Fibroblast of skin of abdomen (primary cell): ENCODE measurements around the gene MAD1L1. TPM values are rescaled to one million over a fixed set of nuclear protein-coding genes. Genes with fewer than 3 reads are reported as not detected.
"Not testable (repeated sequence)": the region's sequence is repeated elsewhere in the genome, so short reads cannot be mapped to it uniquely, and the experiment has no call there.

Experiments used
- DNase-seq: peaks from one replicate; pipeline ENCODE4 v3.0.0-alpha.2; 2013
- polyA plus RNA-seq, 2 experiments: library from polyadenylated mRNA; unstranded; fragments of 120-200 nt; gene quantifications; one replicate each; pipeline ENCODE4 v1.2.1, GENCODE V29; 2013; ENCODE audit not compliant: insufficient read length in 2 of 2

MAD1L1 gene
- 25.3 TPM for polyA plus RNA-seq (2013, experiment 1 of 2; ENCODE audit: insufficient read length)
- 29.8 TPM for polyA plus RNA-seq (2013, experiment 2 of 2; ENCODE audit: insufficient read length)

DNA sequence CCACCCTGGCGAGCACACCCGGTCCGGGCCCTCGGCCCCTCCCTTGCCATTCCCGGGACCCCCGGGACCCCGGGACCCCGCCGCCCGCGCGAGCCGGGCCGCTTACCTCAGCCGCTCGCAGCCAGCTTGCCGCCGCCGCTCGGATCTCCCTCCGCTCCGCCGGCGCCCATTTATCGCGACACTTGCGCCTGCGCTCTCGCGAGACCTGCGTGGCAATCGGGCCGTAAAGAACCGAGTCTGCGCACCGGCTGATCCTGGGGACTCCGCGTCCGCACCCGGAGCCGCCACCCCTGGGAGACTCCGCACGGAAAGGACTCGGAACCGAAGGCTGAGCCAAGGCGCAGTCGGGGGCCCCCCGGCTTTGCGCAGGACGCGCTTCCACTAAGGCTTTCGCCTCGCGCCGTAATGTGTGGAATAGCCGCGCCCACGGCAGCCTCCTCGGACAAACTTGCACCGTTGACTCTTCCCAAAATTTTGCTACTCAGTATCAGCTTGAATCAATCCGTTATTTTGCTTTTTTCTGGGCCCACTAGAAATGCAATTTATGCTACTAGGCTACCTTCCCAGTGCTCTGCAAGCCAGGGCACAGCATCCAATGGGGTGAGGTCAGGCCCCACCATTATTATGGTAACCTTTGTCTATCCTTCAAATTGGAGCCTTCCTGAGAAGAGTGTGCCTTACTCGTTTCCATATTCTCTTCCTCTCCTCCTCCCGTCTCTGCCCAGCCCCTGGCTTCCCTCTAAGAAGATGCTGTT, at the start of gene MAD1L1:
MAD1L1 (minus strand) TSS at position 180 of the 755 bp plus-strand sequence. CDS start 2,812 bp downstream, outside the sequence.
- DNase-seq: peak; percentile 92

DNA sequence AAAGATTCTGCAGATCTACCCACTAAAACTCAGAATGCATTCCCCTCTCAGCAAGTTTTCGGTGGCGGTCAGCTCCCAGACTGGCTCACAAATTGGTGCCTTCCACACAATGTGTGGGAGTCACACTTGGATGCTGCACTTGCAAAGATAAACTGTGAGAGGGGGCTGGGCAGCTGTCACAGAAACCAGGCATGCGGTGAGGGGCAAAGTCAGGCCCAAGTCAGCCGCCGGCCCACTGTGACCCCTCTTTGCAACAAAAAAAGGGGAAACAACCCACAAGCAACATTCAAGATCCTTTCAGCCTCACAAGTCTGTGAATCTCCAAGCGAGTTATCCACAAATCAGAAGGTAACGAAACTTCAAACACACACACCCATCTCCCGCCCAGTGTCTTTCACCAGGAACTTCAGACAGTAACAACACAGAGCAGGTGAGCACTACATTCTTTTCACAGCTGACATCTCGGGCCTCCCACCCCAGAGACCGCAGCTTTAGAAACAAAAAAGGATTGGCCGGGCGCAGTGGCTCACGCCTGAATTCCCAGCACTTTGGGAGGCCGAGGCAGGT, 49.5 kb upstream of the MAD1L1 start:
- DNase-seq: no peak

DNA sequence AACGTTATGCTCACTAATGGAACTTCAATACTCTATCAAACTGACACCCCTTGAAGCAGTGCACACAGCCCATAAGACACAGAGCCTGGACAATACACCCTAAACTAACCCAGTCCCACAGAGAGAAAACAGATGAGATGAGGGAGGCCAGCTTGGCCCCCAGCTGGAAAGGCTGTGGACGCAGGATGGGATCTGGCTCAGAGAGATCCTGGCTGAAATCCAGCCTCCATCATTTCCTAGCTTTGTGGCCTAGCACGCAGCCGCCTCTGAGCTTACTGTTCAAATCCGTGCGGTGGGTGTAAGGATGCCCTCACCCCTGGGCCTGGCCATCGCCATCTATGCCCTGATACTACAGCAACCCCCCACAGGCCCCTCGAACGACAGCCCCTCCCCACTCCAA, 48.8 kb upstream of the MAD1L1 start:
- peak; percentile 60 for DNase-seq

DNA sequence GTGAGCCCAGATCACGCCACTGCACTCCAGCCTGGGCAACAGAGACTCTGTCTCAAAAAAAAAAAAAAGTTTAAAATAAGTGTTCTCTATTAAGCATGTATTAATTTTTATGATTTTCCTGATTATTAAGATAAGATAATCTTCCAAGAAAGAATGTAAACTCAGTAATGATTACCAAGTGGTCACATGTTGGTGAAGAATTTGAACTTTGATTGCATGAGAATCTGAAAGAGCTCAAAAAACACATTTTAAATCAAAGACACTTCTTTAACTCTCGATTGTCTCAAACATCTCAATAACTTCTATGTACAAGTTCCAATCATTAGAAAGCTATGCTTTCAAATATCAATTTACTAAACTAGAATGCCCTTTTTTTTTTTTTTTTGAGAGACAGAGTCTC, 47.7 kb upstream of the MAD1L1 start:
- DNase-seq: no peak

DNA sequence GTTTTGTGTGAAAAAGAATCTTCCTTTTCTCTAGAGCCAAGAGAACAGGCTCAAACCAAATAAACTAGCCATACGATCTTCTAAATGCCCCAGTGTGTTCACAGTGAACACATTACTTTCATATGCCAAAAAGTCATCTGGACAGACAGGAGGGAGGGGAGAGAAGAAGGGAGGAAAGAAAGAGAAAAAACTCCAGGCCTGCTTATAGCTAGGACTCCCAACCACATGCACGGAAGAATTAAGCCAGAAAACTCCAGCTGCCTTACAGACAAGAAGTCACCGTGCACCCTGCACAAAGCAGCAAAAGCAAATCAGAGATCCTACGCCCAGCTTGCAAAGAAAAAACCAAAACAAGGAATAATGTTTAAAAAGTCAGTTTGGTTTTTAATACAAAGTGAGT, 47.2 kb upstream of the MAD1L1 start:
- no peak for DNase-seq

DNA sequence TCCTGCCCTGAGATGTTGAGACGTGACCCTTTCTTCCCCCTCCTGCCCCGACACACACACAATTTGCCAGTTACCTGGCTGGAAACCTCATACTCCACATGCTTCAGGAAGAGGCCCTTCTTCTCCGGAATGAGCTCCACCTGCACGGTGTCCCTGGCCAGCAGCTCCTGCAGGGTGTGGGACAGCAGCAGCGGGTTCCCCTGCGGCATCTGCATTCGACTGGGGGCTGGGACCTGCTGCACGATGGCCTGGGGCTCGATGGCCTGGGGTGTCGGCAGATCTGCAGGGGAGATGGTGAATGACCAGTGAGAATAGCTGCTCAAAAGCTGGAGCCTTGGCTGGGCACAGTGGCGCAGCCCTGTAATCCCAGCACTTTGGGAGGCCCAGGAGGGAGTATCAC, 45.3 kb upstream of the MAD1L1 start:
- DNase-seq: no peak

DNA sequence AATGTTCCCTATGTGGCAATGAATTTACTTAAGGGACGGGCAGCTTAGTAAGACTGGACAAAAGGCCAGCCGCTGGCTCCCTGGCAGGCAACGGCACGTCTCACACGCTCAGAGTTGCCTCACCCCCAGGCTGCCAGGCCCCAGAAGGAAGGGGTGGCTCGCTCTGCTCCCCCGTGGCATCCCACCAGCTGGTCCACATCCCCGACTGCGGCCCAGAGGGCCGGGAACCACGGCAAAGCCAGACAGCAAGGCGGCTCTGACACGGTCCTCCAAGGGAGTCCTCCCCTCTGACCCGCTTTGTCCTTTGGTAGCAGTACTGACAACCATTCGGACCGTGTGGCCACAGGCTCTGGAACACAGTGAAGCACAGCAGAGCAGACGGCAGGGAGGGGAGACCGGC, 43.4 kb upstream of the MAD1L1 start:
- no peak for DNase-seq

DNA sequence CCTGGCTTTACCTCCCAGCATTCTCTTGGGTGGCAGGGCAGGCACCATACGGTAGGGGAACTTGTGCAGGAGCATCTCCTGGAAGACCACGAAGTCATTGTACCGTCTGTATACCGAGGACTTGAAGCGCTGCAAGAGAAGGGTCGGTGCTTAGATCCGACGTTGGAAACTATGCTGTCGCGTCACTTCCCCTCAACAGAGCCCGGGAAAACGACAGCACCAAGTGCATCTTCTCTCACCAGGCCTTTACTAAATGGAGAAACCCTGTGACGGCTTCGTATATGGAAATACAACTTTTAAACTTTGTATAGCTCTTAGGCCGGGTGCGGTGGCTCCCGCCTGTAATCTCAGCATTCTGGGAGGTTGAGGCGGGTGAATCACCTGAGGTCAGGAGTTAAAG, 42.4 kb upstream of the MAD1L1 start:
- DNase-seq: no peak

DNA sequence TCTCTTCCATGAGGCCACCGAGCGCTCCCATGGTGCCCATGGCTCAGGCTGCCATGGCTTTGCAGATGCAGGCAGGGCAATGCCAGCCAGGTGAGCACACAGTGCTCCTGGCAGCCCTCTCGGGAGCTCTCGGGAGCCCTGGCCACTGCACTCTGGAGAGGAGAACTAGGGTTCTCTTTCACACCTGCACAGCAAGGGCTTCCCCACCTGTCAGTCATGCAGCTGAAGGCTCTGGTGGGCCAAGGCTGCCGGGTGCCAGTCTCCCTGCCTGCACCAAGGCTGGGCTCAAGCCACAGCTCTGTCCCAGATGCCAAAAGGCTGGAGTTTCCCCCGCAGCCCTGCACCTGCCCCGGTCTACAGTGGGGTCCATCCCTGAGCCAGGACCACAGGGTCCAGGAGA, 41.9 kb upstream of the MAD1L1 start:
- no peak for DNase-seq

DNA sequence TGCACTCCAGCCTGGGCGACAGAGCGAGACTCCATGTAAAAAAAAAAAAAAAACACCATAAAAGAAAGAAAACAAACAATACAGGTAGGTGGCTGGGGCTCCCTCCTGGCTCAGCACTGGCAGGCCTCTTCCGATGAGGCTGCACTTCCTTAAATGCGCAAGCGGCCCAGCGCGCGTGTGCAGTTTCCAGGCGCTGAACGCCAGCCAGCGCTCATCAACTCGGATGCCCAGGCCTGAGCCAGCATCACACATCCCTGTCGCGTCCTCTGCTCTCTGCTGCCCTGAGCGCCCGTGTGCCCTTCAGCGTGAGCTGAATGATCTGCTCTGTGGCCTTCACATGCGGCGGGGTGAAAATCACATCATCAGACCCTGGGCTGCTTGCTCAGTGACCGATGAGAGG, 41.1 kb upstream of the MAD1L1 start:
- no peak for DNase-seq

DNA sequence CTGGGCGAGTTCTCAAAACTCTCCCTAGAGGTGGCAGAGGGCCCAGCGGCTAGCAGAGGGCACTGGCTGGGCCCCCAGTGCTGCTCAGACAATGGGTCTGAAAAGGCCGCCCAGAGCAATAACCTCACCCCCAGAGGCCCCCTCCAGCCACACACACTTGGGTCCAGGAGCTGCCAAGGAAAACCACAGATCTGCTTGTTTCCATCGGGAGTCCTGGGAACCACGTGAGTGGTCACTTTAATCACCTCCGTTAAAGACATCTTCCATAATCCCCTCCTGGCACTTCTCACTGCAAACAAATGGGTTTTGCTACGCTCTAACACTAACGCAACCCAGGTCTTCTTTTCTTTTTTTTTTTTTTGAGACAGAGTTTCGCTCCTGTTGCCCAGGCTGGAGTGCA, 39.3 kb upstream of the MAD1L1 start:
- no peak for DNase-seq

DNA sequence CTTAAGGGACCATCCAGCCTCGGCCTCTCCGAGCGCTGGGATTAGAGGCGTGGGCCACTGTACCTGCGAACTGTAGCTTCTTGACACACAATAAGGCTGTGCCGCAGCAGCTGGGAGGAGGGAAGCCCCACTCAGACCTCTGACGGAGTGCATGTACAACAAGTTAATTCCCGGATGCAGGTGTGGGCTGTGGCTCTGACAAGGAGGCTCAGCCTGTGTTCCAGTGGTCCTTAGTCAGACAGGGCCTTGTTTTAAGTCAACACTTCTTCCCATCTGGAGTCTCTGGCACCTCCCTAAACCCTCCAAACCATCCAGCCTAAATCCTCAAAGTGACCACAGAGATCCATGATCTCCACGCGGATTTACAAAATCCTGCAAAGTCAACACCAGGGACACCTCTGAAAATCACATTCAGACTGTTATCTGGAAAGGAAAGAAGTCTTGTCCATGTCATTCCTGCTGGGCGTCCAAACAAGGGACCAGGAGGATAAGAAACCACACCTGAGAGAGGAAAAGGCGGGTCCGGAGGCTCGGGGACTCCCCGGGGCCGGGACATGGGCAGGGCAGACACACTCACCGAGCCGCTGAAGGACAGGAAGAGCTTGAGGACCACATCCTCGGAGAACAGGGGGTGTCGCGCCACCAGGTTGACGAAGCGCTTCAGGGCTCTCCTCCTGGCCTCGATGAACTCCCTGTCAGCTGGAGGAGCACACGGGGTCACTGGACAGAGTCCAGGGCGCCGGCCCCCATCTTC, 38.7 kb upstream of the MAD1L1 start:
- DNase-seq: no peak

DNA sequence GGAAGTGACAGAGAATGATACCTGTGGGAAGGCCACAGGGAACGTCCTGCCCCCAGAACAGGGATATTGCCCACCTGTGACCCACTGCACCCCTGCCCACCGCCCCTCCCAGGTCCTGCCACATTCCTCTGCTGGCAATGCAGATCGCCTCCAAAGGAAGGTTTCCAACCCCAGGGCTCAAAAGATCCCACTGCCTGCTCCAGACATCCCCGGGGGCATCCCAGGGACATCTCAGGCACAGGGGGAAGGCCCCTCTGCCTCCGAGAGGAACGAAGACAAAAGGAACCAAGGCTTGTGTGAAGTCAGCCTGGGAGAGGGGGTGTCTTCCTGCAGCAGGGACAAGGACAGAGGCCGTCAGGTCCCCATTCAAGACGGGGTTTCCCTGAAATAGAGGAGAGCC, 37.8 kb upstream of the MAD1L1 start:
- DNase-seq: no peak

DNA sequence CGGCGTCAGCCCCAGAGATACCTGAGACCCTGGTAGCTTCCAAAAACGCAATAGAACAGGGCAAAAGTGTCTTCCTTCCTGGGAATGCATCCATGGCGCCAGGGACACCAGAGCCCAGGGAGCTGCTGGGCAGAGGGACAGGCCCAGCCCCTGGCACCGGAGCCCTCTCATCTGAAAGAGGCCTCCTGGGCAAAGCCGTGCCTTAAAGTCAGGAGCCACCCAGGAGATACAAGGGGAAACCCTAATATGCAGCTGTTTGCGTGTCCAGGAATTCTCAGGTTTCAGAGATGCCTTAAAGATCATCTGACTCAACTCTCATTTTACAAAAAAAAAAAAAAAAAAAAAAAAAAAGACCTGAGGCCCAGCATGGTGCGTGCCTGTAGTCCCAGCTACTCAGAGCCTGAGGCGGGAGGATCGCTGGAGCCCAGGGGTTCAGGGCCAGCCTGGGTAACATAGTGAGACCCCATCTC, 37.3 kb upstream of the MAD1L1 start:
- no peak for DNase-seq

DNA sequence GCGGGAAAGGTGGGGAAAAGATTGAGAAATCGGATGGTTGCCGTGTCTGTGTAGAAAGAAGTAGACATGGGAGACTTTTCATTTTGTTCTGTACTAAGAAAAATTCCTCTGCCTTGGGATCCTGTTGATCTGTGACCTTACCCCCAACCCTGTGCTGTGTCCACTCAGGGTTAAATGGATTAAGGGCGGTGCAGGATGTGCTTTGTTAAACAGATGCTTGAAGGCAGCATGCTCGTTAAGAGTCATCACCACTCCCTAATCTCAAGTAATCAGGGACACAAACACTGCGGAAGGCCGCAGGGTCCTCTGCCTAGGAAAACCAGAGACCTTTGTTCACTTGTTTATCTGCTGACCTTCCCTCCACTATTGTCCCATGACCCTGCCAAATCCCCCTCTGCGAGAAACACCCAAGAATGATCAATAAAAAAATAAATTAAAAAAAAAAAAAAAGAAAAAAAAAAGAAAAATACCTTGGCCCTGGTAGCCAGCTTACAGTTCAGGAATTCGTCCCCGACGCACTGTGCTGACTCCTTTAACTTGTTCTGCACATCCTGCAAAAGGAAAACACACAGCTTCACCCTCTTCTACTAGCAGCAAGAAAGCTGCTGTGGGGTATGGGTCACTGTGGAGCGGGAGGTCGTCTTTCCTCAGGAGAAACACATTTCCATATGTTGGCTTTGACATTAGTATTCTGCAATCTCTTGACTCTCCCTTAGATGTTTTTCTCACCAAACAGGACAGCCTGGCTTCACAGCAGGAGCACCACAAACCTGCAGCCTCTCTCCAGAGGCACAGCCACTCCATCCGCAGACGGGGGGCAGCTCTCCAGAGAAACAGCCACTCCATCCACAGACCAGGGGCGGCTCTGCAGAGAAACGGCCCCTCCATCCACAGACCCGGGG, 36.6 kb upstream of the MAD1L1 start:
- DNase-seq: not testable (repeated sequence)

DNA sequence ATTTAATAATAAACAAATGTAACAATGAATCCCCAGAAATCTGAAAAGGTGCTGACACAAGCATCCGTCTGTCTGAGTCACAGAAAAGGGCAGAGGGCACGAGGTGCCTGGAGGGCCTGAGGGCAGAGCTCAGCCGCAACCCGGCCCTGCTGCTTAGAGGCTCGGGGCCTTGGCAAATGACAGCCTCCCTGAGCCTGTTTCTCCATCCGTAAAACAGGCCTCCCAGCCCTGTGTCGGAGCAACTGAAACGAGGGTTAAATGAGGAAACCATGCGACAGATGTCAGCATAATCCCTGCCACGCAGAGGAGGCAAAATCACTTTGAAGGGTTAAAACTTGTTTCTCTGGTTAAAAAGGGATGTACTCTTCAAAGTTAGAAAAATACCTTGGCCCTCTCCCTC, 34.2 kb upstream of the MAD1L1 start:
- no peak for DNase-seq

DNA sequence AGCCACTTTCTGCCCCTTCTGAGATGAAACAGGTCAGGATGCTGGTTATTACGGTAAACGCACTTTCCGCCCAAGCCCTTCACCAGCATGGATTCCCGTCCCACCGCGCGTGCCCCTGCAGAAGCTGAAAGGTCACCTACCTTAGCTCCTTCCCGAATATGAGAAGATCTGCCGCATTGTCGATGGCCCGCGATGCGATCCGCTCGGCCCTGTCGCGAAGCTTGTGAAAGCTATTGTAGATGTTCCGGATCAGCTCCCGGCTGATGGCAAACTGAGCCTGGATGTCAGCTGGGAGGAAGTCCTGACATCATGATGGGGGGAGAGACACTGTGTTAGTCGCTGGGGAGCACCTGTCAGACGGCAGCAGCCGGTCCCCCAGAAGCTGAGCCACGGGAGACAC, 31.4 kb upstream of the MAD1L1 start:
- no peak for DNase-seq

DNA sequence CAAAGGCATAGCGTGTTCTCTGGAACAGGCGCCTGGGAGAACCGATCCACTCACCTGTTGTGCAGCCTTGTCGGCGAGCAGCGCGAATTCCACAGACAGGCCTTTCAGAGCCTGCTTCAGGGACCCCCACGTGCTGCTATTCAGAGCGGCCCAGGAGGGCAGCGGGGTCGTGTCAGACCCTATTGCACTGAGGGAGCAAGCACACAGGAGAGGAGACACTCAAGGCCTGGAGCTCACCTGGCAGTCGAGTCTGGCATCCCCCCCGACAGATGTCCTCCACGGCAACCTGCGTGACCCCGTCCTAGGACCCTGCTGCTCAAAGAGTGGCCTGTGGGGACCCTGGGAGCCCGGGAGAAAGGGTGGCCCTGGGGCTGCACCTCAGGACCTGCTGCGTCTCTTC, 30.4 kb upstream of the MAD1L1 start:
- DNase-seq: no peak

DNA sequence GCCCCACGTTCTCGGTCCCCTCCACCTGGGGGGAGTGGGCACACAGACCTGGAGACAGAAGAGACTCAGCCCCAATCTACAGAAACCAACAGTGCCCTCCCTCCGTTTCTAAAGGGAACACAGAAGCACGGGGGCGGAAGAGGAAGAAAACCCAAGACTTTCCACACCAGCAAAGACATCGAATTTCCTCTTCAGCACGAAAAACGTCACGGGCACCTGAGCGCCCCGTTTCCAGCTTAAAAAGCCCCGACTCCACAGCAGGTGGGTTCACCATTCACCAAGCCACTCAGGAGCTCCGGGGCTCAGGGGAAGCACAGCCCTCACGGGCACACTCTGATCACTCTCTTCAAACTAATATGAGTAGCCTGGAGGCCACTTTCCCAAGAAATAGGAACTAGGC, 28.9 kb upstream of the MAD1L1 start:
- DNase-seq: no peak

DNA sequence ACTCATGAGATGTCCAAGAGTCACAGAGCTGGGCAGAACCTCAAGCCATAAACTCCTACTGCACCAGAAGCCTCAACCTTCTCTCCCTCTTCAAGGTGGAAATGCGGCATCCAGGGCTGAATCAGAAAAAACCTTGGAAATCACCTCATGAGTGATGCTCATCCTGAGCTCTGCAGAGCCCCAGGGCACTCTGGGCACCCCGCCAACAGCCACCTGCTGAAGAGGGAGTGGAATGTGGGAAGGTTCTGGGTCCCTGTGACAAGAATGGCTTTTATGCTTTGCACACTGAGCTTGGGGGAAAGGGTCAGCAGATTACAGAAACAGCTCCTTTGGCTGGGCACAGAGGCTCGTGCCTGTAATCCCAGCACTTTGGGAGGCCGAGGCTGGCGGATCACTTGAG, 28.1 kb upstream of the MAD1L1 start:
- no peak for DNase-seq

DNA sequence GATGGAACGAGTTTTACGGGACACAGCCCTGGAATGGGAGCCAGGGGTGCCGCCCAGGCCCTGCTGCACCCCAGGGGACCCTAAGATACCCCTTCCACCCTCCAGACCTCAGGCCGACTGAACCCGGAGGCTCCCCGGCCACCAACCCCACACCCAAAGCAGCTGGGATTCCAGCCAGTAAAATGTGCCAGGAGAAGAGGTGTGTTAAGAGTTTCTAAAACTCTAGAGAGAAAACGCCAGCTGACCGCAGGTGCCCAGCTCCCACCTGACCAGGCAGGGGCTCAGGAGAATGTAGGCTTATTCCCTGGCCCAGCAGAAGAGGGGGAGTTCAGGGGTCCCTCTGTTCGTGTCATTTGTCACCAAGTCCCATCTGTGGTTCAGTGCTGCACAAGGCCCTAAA, 26.7 kb upstream of the MAD1L1 start:
- DNase-seq: no peak

DNA sequence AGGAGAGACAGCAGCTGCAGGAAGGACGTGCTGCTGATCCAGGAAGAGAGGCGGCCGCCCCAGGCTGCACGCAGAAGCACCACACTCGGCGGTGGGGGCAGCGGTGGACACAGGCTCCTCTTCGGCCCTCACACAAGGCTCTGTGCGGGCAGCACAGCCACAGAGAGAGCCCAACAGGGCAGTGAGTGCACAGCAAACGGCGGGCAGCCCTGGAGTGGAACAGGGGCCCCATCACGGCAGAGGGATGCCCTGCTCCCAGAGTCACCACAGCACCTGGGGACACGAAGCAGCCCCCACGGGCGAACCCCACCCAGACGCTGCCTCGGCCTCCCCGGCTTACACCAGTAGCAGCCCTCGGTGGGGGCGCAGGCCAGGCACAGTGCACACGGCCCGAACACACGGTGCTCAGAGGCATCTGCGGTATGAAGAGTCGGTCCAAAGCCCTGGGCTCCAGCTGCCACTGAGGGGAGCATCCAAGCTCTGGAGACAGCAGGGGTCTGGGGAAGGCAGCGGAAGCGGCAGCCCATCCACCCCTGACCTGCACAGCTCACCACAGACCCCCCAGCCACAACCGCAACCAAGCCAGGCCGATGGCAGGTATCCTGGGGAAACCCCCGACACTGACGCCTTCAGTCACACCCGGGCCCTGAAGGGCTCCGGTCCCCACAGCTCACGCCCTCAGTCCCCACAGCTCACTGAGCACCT, 26.1 kb upstream of the MAD1L1 start:
- no peak for DNase-seq
